Endometrium (tissue), 2 donors: ENCODE data around the gene LRRC10B.
"Not testable (repeated sequence)": the region's sequence is repeated elsewhere in the genome, so short reads cannot be mapped to it uniquely, and the experiment has no call there.

Experiments used
- FAIRE-seq: peaks from 2 replicates; lab custom pipeline; 2012; peaks lifted over from hg19 to GRCh38; lab: Jason Lieb, UNC
- donor health status: control.
- donor health status: control.

LRRC10B gene

DNA sequence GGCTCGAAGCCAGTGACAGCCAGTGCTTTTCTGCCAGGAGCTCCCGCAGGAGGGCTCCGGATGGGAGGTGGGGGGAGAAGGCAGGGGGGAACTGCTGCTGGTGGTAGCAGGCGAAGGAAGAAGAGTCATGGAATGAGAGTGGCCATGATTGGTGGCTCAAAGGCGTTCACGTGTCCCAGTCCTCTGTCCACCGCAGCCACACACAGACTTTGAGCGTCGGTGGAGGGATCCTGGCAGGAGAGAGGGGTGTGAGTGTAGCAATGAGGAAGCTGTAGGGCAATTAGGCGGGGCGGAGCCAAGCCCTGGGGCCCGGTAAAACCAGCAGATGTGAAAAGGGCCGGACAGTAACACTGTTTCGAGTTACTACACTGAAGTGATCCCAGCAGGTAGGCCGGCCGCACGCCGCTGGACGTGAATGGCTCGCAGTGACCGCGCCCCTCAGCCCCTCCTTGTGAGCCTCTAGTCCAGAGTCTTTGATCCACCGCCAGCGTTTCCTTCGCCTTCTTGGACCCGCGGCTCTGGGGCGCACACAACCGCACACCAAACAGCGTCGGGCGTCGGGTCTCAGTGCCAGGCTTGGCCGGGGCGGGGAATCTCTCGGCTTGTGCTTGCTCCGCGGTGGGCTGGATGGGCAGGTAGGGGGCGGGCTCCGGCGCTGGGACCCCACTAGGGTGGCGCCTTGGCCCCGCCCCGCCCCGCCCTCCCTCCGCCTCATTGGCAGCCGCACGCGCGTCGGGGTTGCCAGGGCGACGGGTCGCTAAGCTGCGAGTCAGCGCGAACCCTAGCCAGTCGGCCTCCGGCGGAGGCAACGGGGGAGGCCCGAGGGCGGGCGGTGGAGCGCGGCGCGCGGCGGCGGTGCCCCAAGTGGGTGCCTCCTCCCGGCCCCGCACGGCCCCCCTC, at the start of gene LRRC10B:
TSS of gene LRRC10B (plus strand) at position 788 of the 900 bp plus-strand sequence. CDS start 250 bp downstream, outside the sequence.
- FAIRE-seq, result no peak

DNA sequence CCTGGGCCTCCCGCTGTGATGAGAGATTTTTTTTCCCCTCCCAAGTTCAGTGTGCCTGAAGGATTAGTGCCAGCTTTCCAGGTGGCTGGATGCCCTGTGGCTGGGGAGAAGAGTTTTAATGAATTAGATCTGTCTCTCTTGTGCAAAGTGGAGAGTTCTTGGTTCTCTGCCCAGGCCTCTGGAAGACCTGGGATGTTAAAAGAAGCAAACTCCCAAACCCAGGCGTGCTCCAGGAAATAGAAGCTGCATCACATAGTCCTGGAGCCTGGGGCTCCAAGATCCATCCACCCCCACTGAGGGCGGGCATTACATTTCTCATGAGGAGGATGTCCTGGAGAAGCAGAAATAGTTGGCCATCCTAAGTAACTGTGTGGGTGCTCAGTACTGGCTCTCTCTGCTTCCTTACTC, 48.1 kb upstream of the LRRC10B start:
- no peak for FAIRE-seq

DNA sequence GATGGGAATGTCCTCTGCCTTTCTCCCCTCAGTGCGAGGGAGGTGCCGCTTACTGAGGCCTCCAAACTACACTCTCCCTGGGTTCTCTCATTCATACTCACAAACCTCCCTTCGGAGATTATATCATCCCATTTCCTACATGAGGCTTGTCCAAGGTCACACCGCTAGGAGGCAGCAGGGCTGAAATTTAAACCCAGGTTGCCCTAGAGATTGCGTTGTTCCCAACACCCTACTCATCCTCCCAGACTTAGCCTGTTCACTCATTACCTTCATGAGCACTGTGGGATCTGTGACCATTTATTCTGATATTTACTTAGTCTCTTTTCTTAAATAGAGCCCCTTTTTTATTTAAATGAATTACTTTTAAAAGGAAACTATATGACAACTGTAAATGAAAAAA, 47.6 kb upstream of the LRRC10B start:
- FAIRE-seq, result no peak

DNA sequence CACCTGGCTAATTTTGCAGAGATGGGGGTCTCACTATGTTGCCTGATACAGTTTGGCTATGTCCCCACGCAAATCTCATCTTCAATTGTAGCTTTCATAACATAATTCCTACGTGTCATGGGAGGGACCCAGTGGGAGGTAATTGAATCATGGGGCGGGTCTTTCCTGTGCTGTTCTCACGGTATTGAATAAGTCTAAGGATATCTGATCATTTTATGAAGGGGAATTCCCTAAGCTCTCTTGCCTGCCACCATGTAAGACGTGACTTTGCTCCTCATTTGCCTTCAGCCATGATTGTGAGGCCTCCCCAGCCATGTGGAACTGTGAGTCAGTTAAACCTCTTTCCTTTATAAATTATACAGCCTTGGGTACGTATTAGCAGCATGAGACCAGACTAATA, 40.9 kb upstream of the LRRC10B start:
- not testable (repeated sequence) for FAIRE-seq

DNA sequence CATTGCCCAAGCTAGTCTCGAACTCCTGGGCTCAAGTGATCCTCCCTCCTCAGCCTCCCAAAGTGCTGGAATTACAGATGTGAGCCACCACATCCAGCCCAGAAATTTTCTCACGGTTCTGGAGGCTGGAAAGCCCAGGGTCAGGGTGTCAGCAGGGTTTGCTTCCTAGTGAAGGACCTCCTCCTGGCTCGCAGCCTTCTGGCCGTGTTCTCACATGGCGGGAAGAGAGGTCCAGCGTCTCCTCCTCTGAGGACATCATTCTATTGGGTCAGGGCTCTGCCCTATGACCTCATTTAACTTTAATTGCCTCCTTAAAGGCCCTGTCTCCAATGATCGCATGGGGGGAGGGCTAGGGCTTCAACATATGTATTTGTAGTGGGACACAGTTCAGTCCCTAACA, 40.5 kb upstream of the LRRC10B start:
- FAIRE-seq, result no peak

DNA sequence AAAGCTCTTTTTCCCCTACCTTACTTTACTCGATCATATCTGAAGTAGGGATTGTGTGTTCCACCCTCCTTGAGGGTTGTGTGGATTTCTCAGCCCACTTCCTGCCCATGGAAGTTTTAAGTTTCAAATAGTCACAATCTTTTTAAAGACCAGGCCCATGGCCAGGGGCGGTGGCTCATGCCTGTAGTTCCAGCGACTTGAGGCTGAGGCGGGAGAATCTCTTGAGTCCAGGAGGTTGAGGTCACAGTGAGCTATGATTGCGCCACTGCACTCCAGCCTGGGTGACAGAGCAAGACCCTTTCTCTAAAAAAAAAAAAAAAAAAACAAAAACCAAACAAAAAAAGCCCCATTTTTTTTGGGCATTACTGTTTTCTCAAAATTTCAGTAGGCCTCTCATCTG, 36.3 kb upstream of the LRRC10B start:
- no peak for FAIRE-seq

DNA sequence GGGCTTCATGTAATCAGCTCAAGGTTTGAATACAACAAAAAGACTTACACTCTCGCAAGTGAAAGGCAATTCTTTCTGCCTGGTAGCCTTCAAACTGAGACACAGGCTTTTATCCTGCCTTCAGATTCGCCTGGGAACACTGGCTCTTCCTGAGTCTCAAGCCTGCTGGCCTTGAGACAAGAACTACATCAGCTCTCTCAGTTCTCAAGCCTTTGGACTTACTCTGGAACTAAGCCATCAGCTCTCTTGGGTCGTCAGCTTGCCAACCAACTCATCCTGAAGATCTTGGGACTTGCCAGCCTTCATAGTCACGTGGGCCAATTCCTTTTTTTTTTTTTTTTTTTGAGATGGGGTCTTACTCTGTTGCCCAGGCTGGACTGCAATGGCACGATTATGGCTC, 35.7 kb upstream of the LRRC10B start:
- FAIRE-seq, result no peak

DNA sequence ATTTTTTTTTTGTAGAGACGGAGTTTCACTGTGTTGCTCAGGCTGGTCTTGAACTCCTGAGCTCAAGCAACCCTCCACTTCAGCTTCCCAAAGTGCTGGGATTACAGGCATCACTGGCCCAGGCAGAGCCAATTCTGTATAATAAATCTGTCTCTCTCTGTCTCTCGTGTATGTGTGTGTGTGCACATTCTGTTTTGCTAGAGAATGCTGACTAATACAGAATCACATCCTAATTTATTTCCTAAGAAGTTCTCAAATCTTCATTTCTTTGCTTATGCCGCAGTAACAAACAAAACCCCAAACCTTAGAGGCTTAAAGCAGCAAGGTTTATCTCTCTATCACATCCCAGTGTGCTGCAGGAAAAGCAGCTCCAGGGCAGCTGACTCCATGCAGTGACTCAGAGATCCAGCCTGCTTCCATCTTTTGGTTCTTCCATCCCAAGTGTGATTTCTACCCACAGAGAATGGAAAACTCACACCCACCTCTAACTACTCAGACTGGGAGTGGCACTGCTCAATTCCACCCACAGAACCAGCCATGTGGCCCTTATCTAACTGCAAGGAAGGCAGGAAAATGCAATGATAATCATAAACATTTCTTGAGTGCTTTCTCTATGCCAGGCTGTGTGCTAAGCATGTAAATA, 35.1 kb upstream of the LRRC10B start:
- no peak for FAIRE-seq

DNA sequence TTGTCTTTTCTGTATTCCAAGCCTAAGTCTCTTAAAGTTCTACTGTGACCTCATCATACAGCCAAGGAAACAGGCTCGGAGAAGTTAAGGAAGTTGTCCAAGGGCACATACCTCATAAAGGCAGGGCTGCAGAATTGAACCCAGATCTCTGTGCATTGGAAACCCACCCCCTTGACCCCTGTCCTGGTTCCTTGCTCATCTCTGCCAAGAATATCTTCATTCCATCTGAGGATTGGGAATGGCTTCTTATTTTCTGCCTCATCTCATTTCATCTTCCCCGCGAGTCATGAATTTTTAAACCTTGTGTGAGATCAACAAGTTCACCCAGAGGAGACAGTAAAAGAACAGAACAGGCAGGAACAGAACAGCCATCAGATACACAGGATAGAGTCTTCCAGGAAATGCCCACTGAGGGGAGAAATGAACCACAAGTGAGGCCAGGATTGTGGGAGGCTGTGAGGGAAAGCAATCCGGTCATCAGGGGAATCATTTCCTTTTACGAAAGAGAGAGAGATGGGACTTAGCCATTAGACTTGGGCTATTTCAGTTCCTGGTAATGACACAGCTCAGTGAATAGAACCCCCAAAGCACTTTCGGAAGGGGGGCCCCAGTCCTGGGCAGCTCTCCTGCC, 34.4 kb upstream of the LRRC10B start:
- FAIRE-seq, result no peak

DNA sequence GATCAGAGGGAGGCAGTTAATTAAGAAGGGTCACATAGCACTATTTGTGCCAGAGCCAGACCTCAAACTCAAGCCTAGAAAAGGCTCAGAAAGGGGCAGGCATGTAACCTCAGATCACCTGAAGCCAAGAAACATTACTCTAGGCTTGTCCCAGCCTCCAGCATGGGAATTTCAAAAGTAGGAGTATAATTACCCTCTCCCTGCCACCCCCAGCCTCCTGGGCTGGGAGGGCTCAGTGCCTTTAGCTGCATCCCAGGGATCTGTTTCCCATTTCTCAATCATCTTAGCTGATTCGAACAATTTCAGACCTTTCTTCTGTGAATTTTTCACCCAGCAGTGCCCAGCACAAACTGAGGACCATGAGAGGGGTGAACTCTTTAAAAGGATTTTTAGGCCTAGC, 33.1 kb upstream of the LRRC10B start:
- no peak for FAIRE-seq

DNA sequence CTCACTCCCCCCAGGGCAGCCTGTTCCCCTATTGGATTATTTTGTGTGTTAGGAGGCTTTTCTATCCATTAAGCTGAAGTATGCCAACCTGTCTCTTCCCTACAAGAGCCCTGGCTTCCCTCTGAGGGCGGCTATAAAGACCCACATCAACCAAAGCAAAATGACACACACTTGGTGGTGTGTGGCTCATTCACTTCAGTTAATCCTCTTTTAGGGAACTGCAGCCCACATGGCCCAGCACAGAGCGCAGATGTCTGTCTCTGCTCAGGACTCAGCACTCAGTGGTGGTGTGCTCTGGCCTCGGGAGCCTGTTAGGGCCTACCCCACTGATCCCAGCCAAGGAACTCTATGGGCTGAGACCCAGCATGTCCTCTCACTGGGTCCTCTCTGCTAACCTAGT, 32.2 kb upstream of the LRRC10B start:
- FAIRE-seq, result no peak

DNA sequence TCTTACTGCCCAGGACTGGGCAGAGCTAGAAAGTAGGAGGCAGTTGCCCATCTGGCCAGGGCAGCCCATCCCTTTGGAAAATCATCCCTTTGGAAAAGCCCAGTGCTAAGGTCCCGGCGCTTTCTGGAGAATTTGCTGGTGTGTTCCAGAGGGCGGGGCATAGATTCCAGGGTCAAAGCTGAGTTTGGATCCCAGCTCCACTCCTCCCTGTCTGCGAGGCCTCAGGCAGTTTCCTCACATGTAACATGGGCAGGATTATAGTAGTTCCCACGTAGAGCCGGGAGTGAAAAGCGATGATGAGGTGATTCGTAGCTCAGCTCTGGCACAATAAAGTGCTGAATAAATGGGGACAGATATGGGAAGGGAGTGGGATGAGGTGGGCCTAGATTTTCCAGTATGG, 31.4 kb upstream of the LRRC10B start:
- no peak for FAIRE-seq

DNA sequence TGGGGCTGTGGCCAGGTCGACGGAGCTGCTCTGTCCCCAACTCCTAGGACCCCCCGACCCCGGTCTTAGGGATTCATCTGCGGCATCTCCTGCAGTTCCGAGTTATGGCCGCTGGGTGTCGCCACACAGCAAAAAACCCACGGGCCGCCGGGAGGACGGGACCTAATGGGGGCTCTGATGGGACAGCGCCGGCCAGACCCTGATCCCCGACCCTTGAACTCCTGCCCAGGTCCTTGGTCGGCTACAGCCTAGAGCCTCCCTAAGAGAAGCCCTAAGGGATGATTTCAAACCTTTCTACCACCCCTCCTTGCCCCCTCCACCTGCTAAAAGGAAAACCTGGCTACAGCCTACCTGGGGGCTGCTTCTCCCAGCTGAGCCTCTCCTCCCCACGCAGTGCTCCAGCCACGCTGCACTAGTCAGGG, 30.8 kb upstream of the LRRC10B start:
- FAIRE-seq, result no peak

DNA sequence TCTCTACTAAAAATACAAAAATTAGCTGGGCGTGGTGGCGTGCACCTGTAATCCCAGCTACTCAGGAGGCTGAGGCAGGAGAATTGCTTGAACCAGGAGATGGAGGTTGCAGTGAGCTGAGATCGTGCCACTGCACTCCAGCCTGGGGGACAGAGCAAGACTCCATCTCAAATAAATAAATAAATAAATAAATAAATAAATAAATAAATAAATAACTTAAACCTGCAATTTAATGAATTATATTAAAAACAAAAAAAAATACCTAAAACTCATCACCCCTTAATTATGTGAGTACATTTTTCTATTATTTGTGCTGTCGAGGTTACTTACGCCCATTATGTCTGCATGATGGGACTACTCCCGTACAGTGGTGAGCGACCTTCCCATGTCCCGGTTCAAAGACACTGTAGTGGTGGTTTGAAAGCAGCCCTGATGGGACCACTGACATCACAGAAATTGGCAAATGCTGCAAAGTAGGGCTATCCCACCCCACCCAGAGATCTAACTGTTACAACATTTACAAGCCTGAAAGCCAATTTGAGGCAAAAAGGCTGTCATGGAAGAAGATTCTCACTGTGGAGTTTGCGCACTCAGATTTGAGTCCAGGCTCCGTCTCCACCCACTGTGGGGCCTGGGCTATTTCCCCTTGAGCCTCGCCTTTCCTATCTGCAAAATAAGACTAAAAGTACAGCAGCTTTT, 29.0 kb upstream of the LRRC10B start:
- not testable (repeated sequence) for FAIRE-seq

DNA sequence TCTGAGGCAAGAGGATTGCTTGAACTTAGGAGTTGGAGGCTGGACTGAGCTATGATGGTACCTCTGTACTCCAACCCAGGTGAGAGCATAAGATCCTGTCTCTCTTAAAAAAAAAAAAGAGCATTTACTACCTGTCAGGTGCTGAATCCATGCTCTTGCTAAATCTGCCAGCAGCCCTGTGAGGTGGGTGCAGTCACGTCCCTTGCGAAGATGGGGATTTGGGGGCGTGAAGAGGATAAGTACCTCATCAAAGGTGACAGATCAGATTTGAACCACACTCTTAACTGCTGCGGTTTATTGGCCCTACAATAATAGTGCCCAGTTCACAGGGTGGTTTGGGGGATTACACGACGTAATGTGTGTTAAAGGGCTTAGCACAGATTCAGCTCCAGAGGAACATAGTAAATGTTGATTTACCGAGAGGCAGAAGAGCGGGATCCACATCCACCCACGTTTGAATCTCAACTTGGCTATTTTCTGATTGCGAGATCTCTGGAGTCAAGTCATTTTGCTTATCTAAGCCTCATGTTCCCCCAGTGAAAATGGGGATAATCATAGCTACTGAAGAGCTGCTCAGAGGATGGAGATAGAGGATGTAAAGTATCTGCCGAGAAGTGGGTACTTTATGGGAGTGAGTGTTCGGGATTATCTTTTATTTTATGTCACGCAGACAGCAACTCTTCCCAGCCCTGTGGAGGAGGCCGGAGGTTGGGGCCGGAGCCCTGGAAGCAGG, 28.1 kb upstream of the LRRC10B start:
- FAIRE-seq, result no peak

DNA sequence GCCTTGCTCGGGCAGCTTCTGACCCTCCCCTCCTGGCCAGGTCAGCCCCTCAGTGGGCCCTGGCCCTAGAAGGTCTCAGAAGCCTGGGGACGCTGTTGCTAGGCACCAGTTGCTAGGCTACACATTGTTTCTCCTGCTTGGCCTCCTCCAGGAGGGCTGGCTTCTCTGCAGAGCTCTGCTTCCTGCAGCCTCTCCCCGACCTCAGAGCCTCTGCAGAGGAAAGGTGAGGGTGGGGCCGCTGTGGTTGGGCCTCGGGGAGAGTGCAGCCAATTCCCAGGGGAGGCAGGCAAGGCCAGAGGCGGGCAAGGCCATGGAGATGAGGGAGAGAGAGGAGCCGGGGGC, 27.6 kb upstream of the LRRC10B start:
- no peak for FAIRE-seq

DNA sequence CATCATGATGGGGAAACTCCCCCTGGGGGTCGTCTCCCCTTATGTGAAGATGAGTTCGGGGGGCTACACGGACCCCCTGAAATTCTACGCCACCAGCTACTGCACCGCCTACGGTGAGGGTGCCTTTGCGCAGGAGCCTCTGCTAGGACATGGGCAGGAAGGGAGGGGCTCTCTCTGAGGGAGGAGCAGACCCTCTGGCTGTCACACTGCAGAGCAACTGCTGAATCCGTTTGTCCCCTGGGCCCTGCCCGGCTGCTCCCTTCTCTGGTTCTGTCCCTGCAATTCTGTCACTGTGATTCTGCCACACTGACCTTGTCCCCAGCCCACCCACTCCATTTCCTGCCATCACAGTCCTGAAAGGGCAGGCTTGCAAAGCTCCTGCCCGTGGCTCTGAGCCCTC, 26.7 kb upstream of the LRRC10B start:
- no peak for FAIRE-seq

DNA sequence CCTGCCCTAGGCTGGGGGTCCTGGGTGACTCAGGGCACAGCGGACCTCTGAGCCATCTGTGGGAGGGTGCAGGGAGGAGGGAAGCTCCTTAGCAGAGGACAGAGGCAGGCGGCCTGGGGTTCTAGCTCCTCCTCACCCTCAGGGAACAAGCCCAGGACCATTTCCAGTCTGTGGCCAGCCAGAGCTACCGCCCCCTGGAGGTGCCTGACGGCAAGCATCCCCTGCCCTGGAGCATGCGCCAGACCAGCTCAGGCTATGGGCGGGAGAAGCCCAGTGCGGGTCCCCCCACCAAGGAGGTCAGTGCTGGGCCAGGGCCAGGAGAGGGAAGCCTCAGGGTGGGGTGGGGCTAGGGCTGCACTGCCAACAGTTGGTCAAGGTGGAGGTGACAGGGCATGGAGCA, 26.0 kb upstream of the LRRC10B start:
- no peak for FAIRE-seq

DNA sequence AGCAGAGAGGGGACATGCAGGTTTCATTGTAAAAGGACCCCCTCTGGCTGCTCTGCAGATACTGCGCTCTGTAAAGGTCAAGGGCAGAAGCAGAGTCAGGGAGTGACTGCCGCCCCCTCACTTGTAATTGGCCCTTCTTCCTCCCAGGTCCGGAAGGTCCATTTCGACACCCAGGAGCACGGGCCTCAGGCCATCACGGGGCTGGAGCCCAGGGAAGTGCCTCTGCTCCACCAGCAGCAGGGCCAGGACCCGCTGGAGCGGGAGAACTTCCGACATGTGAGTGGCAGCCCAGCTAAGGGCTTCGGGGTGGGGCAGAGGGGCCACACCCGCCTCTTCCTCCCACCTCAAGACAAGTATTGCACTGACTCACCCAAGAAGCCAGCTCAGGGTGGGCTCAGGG, 24.0 kb upstream of the LRRC10B start:
- FAIRE-seq, result no peak

DNA sequence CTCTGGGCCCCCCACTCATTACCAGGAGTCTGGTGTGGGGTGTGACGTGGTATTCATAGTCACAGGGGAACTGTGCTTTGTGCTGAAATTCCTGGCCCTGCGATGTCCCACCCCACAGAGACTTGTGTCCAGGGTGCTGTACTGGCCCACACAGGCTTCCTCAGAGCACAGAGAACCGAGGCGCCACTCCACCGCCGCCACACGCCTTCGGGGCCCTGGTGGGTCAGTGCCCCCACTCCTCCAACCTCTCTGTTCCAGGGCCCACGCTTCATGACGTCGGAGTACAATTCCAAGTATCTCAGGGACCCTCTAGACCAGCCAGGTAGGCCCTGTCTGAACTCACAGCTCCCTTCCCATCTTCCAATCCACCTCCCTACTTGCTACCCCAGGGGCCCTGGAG, 23.5 kb upstream of the LRRC10B start:
- FAIRE-seq, result no peak

DNA sequence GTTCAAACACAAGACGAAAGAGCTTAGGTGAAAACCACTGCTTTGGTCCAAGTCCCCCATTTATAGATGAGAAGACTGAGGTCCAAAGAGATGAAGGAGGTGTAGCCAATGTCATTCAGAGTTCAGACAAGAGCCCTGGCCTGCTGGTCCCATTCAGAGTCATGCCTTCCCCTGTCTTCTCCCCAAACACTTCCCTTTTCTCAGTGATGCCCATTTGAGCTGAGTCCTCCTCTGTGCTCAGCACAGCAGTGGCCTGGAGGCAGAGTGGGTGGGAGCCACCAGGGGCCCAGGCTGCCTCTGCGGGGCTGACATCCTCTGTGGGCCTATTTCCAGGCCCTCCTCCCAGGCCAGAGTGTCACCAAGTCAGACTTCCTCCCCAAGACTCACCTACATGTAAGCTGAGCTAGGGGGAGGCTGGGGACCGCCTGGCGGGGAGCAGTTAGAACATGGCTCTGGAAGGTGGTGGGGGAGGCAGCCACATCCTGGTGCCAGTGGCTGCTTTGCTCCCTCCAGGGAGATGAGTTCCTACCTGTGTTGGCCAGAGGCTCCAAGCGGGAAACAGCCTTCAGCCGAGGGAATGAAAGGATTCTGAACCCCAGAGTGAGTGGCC, 22.4 kb upstream of the LRRC10B start:
- no peak for FAIRE-seq

DNA sequence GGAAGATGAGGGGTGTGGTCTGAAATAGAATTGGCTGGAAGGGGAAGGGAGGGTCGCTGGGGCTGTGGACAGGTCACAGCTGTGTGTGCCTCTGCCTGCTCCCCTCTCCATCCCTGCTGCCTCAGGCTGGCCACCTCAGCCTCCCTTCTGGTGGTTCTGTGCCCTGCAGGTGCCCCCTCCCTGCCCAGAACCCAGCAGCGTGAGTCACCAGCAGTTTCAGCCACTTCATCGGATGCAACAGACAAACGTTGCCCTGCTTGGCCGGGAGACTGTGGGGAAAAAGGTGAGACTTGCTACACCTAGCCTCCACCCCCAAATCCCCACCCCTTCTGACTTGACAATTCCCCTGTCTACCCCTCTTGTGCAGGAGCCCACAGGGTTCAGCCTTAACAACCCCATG, 21.8 kb upstream of the LRRC10B start:
- no peak for FAIRE-seq
